ENCODE data around the gene ZC3H12D. TPM values are rescaled to one million over a fixed set of nuclear protein-coding genes. Genes with fewer than 3 reads are reported as not detected.

Gene ZC3H12D
- total RNA-seq, 1 donor from 2014 or later, result 0.25 TPM

DNA sequence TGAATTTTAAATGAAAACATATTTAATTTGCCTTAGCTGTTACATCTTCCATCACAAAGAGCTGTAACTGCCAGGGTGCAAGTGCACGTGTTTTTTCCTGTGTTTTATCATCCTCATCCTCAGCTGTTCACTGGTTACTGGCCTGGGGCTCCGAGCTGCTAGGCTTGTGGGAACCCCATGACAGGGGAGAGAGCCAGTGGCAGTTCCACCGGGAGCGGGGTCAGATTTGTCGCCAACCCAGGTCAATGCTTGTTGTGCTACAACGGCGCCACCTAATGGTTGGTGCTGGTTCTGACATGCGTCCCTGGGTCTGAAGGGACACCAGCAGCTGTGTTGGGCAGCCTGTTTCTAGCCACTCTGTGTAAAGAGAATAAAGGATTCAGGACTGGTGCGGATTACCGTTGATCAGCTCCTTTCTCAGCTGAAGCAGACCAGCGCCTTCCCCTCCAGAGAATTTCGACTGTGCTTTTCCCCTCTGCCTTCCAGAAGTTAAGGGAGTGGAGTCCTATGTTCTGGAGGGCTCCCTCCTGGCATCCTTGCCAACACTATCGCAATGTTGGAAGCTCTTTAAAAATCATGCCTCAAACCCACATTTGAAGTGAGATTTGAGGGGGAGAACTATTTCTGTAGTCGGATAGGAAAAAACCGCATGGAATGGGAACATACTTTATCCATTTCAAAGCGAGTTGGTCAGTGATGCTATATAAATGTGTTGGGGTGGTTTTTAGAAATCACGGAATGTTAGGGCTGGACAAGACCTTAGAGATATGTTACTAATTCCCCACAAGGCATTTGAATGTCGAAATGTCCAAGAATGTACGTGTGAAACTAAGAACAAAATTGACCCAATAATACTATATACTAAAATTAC is 52.7 kb downstream of the ZC3H12D start:
- Mint-ChIP-seq H3K36me3 (ENCODE audit: low read depth) (no peaks in the 10 kb centered on the region), H3K27me3 (ENCODE audit: low read depth) (no peaks in the 10 kb centered on the region), H3K27ac (ENCODE audit: unreplicated experiment) (no peak overlapping the region), H3K4me1 (ENCODE audit: low read depth) (peaks cover 3% of the 10 kb centered on the region), H3K9me3 (ENCODE audit: low read depth) (no peaks in the 10 kb centered on the region), H3K4me3 (ENCODE audit: unreplicated experiment) (peak overlapping the region; percentile 47)
- no peak for DNase-seq (ENCODE audit: low spot score)
- TF ChIP-seq, protein P1, sequence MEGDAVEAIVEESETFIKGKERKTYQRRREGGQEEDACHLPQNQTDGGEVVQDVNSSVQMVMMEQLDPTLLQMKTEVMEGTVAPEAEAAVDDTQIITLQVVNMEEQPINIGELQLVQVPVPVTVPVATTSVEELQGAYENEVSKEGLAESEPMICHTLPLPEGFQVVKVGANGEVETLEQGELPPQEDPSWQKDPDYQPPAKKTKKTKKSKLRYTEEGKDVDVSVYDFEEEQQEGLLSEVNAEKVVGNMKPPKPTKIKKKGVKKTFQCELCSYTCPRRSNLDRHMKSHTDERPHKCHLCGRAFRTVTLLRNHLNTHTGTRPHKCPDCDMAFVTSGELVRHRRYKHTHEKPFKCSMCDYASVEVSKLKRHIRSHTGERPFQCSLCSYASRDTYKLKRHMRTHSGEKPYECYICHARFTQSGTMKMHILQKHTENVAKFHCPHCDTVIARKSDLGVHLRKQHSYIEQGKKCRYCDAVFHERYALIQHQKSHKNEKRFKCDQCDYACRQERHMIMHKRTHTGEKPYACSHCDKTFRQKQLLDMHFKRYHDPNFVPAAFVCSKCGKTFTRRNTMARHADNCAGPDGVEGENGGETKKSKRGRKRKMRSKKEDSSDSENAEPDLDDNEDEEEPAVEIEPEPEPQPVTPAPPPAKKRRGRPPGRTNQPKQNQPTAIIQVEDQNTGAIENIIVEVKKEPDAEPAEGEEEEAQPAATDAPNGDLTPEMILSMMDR (IDR thresholded peaks at IDR 0.05), result peak; percentile 98

- DNase-seq (ENCODE audit: low spot score), result no peak
- Mint-ChIP-seq H3K4me3 (ENCODE audit: unreplicated experiment) (no peak overlapping the region), H3K9me3 (ENCODE audit: low read depth) (no peaks in the 10 kb centered on the region), H3K4me1 (ENCODE audit: low read depth) (peaks cover 3% of the 10 kb centered on the region), H3K27ac (ENCODE audit: unreplicated experiment) (no peak overlapping the region), H3K27me3 (ENCODE audit: low read depth) (no peaks in the 10 kb centered on the region), H3K36me3 (ENCODE audit: low read depth) (no peaks in the 10 kb centered on the region)
- TF ChIP-seq, protein P1 (IDR thresholded peaks at IDR 0.05), result peak; percentile 64
Observed at GRCh38 chr6:149429427-149430360, 55.1 kb downstream of the ZC3H12D start.

DNA sequence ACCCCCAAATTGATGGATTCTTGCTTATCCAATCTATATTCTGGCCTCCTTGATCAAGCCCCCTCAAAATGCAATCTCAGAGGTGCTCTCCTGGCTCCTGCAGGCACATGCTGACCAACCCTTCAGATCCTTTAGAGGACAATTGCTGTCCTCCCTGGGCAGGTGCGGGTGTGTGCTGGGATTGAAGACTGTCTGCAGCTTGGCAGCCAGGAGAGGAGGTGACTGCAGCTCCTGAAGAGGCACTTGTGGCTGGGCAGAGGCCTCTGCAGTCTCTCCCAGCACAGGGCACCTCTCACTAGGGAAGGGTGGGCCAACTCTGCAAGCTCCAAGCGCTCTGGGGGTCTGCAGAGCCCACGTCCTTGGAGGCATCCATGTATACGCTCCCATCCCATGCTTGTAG is 56.2 kb downstream of the ZC3H12D start:
- no peak overlapping the region for H3K27ac Mint-ChIP-seq (ENCODE audit: unreplicated experiment)
- H3K36me3 Mint-ChIP-seq (ENCODE audit: low read depth), result no peaks in the 10 kb centered on the region
- H3K4me1 Mint-ChIP-seq (ENCODE audit: low read depth), result peaks cover 11% of the 10 kb centered on the region
- DNase-seq (ENCODE audit: low spot score), result no peak
- TF ChIP-seq, protein P1 (IDR thresholded peaks at IDR 0.05), result no peak
- H3K4me3 Mint-ChIP-seq (ENCODE audit: unreplicated experiment), result no peak overlapping the region
- H3K27me3 Mint-ChIP-seq (ENCODE audit: low read depth), result no peaks in the 10 kb centered on the region
- H3K9me3 Mint-ChIP-seq (ENCODE audit: low read depth), result no peaks in the 10 kb centered on the region

DNA sequence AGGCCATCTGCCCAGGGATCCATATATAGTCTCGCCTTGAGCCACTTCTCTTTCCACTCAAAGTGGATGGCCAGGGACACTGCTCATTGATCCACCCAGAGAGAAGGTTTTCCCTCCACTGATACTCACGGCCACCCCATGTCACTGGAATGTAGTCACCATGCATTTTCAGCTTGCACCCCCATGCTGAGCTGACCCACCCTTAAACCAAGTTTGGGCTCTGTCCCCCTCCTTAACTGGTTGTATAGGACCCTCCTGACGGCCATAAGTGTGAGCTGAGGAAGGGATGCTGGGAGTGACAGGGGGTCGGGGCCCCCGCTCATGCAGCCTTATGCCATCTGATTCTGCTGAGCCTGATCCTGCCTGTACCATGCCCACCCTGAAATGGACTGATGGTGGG is 59.1 kb downstream of the ZC3H12D start:
- Mint-ChIP-seq H3K4me1 (ENCODE audit: low read depth) (peaks cover 18% of the 10 kb centered on the region), H3K27me3 (ENCODE audit: low read depth) (no peaks in the 10 kb centered on the region), H3K9me3 (ENCODE audit: low read depth) (no peaks in the 10 kb centered on the region), H3K4me3 (ENCODE audit: unreplicated experiment) (no peak overlapping the region), H3K27ac (ENCODE audit: unreplicated experiment) (no peak overlapping the region), H3K36me3 (ENCODE audit: low read depth) (no peaks in the 10 kb centered on the region)
- TF ChIP-seq, protein P1 (IDR thresholded peaks at IDR 0.05), result no peak
- no peak for DNase-seq (ENCODE audit: low spot score)

DNA sequence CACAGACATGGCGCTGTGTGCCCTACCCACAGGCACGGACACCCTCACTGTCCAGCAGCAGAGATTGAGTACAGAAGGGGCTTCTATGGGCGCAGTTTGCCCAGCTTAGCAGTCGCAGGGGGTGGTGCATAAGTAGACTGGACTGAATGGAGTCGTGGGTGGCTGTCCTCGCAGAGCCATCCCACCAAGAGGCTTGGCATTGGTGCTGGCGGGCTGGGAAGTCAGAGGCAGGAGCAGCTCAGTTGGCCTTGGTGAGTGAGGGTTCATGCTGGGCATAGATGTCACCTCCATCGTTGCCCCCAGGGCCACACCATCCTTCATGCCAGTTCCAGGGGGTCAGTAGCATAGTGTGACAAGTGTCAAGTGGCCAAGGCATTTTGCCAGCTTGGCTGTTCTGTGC is 59.6 kb downstream of the ZC3H12D start:
- Mint-ChIP-seq H3K27ac (ENCODE audit: unreplicated experiment) (no peak overlapping the region), H3K27me3 (ENCODE audit: low read depth) (no peaks in the 10 kb centered on the region), H3K4me1 (ENCODE audit: low read depth) (peaks cover 18% of the 10 kb centered on the region), H3K4me3 (ENCODE audit: unreplicated experiment) (no peak overlapping the region), H3K36me3 (ENCODE audit: low read depth) (no peaks in the 10 kb centered on the region), H3K9me3 (ENCODE audit: low read depth) (no peaks in the 10 kb centered on the region)
- TF ChIP-seq, protein P1 (IDR thresholded peaks at IDR 0.05), result no peak
- no peak for DNase-seq (ENCODE audit: low spot score)

All from chondrocyte (in vitro differentiated cells).